VCaP (cell line): Measurements from ENCODE around the gene TMTC1.

Experiments
- H3K27ac ChIP-seq: fragments of 450-650 bp; 2 replicates; pipeline ENCODE4 v1.5.1; 2017
- CTCF ChIP-seq: fragments of 450-650 bp; conservative IDR thresholded peaks from 2 replicates; pipeline ENCODE4 v1.5.1; 2017; ENCODE audit warnings: mild to moderate bottlenecking, moderate library complexity

Gene TMTC1

GRCh38 chr12:29580971-29581370, 202.8 kb downstream of the TMTC1 start:
- TF ChIP-seq CTCF = no peak
- H3K27ac ChIP-seq = peak overlapping the region; percentile 79

GRCh38 chr12:29578731-29579130, 205.0 kb downstream of the TMTC1 start:
- no peak for TF ChIP-seq CTCF
- no peak overlapping the region for H3K27ac ChIP-seq

GRCh38 chr12:29578070-29578469, 205.7 kb downstream of the TMTC1 start:
- H3K27ac ChIP-seq = no peak overlapping the region
- no peak for TF ChIP-seq CTCF

- no peak overlapping the region for H3K27ac ChIP-seq
- no peak for TF ChIP-seq CTCF
Measured at GRCh38 chr12:29574500-29574899, 209.2 kb downstream of the TMTC1 start.

GRCh38 chr12:29572938-29573337, 210.8 kb downstream of the TMTC1 start:
- TF ChIP-seq CTCF = no peak
- no peak overlapping the region for H3K27ac ChIP-seq

GRCh38 chr12:29572464-29572863, 211.3 kb downstream of the TMTC1 start:
- no peak overlapping the region for H3K27ac ChIP-seq
- TF ChIP-seq CTCF = no peak

GRCh38 chr12:29569132-29569757, 214.5 kb downstream of the TMTC1 start:
- H3K27ac ChIP-seq = no peak overlapping the region
- TF ChIP-seq CTCF = no peak
